Neural crest cell (in vitro differentiated cells): ENCODE results near the gene AFDN. TPM values are rescaled to one million over a fixed set of nuclear protein-coding genes. Genes with fewer than 3 reads are reported as not detected.
"Not testable (repeated sequence)": the region's sequence is repeated elsewhere in the genome, so short reads cannot be mapped to it uniquely, and the experiment has no call there.

Experiments
- DNase-seq: peaks from one replicate; pipeline ENCODE4 v3.0.0; 2021; ENCODE audit warnings: low read depth, mixed read lengths, low spot score
- H3K27ac Mint-ChIP-seq: one replicate; pipeline ENCODE4 v1.8.0; 2021; ENCODE audit warnings: mild to moderate bottlenecking, mixed read lengths; ENCODE audit not compliant: unreplicated experiment
- H3K27me3 Mint-ChIP-seq: 2 replicates; pipeline ENCODE4 v1.8.0; 2021; ENCODE audit warnings: low read depth, mild to moderate bottlenecking, mixed read lengths
- H3K36me3 Mint-ChIP-seq: 2 replicates; pipeline ENCODE4 v1.8.0; 2021; ENCODE audit warnings: low read depth, mild to moderate bottlenecking, mixed read lengths
- H3K4me1 Mint-ChIP-seq: 2 replicates; pipeline ENCODE4 v1.8.0; 2021; ENCODE audit warnings: mixed read lengths
- H3K4me3 Mint-ChIP-seq: one replicate; pipeline ENCODE4 v1.8.0; 2021; ENCODE audit warnings: mild to moderate bottlenecking, mixed read lengths
- H3K9me3 Mint-ChIP-seq: 2 replicates; pipeline ENCODE4 v1.8.0; 2021; ENCODE audit warnings: mixed read lengths
- CTCF ChIP-seq: fragments of 200-600 bp; sonication (generic); conservative IDR thresholded peaks from 2 replicates; pipeline ENCODE4 v1.5.0; 2021; ENCODE audit warnings: antibody characterized with exemption, mild to moderate bottlenecking
- total RNA-seq: library from RNA; stranded (reverse); gene quantifications from 2 replicates; pipeline ENCODE4 v1.2.1, GENCODE V29; 2021

Gene AFDN
- total RNA-seq, 1 donor from 2014 or later = 143 TPM

DNA sequence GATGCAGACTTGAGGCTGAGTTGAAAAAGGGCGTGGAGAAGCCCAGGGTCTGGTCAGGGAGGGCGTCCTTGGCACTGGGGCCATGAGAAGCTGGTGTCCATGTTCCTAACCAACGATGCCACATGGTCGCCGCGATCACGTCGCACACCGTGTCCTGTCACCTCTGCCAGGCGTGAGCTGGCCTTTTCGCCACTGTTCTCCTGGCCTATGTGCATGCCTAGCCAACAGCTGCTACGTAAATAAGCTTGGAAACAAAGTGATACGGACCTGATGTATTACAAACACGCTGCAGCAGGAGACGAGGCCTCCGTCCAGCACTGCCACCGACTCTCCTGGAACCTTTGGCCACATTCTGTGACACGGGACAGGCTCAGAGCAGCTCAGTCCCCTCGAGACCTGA, 148.7 kb downstream of the AFDN start:
- Mint-ChIP-seq H3K4me1 (peaks cover 51% of the 10 kb centered on the region), H3K27ac (no peak overlapping the region), H3K9me3 (peaks cover 2% of the 10 kb centered on the region), H3K4me3 (no peak overlapping the region), H3K27me3 (no peaks in the 10 kb centered on the region), H3K36me3 (peaks cover 6% of the 10 kb centered on the region)
- TF ChIP-seq CTCF = no peak
- no peak for DNase-seq

- not testable (repeated sequence) for H3K27me3 Mint-ChIP-seq, H3K4me3 Mint-ChIP-seq, DNase-seq, H3K9me3 Mint-ChIP-seq, H3K27ac Mint-ChIP-seq, H3K36me3 Mint-ChIP-seq
- H3K4me1 Mint-ChIP-seq = peaks cover 51% of the 10 kb centered on the region
These were observed 149.5 kb downstream of the AFDN start for GRCh38 chr6:167976116-167976657.

DNA sequence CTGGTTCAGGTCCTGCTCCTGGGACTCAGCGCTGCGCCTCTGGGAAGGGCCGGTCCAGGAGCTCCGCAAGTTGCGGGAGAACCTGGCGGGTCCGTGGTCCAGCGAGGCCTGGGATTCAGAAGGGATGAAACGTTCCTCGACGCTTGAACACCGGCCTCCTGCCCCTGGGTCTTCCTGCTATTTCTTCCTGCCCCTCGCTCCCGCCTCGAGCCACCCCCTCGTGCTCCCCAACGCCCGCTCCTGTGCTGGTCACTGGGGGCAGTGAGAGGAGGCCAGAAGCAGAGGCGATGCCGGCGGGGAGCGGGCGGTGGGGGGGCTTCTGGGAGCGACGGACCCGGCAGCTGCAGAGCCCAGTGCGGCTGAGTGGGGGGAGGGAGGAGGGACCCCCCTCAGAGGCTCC, 150.0 kb downstream of the AFDN start:
- Mint-ChIP-seq H3K9me3 (peaks cover 5% of the 10 kb centered on the region), H3K4me3 (no peak overlapping the region), H3K27ac (no peak overlapping the region), H3K4me1 (peaks cover 55% of the 10 kb centered on the region), H3K36me3 (peaks cover 8% of the 10 kb centered on the region), H3K27me3 (no peaks in the 10 kb centered on the region)
- no peak for TF ChIP-seq CTCF
- DNase-seq = no peak

- Mint-ChIP-seq H3K36me3 (peaks cover 10% of the 10 kb centered on the region), H3K27me3 (no peaks in the 10 kb centered on the region), H3K4me1 (peaks cover 51% of the 10 kb centered on the region), H3K27ac (no peak overlapping the region), H3K9me3 (peaks cover 7% of the 10 kb centered on the region), H3K4me3 (no peak overlapping the region)
- DNase-seq = no peak
- TF ChIP-seq CTCF = no peak
These were observed 151.2 kb downstream of the AFDN start for GRCh38 chr6:167977717-167978467.

DNA sequence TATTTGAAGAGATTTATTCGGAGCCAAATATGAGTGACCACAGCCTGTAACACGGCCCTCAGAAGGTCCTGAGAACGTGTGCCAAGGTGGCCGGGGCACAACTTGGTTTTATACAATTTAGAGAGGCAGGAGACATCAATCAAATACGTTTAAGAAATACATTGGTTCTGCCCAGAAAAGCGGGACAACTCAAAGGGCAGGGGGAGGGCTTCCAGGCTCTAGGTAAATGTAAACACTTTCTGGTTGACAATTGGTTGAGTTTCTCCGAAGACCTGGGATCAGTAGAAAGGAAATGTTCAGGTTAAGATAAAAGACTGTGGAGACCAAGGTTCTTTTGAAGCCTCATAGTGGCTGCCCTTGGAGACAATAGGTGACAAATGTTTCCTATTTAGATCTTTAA, 151.9 kb downstream of the AFDN start:
- peaks cover 7% of the 10 kb centered on the region for H3K36me3 Mint-ChIP-seq
- no peak for TF ChIP-seq CTCF
- no peak for DNase-seq
- H3K4me3 Mint-ChIP-seq = no peak overlapping the region
- peaks cover 7% of the 10 kb centered on the region for H3K9me3 Mint-ChIP-seq
- no peaks in the 10 kb centered on the region for H3K27me3 Mint-ChIP-seq
- H3K4me1 Mint-ChIP-seq = peaks cover 45% of the 10 kb centered on the region
- H3K27ac Mint-ChIP-seq = peak overlapping the region; percentile 77

- H3K4me3 Mint-ChIP-seq = peak overlapping the region; percentile 48
- TF ChIP-seq CTCF = no peak
- H3K27me3 Mint-ChIP-seq = no peaks in the 10 kb centered on the region
- DNase-seq = no peak
- H3K4me1 Mint-ChIP-seq = peaks cover 43% of the 10 kb centered on the region
- H3K27ac Mint-ChIP-seq = no peak overlapping the region
- peaks cover 14% of the 10 kb centered on the region for H3K9me3 Mint-ChIP-seq
- H3K36me3 Mint-ChIP-seq = peaks cover 14% of the 10 kb centered on the region
These were observed 152.9 kb downstream of the AFDN start for GRCh38 chr6:167979436-167980139.
